MCF 10A (cell line): ENCODE results near the gene SAP25. TPM values are rescaled to one million over a fixed set of nuclear protein-coding genes. Genes with fewer than 3 reads are reported as not detected.

Experiments used
- BruUV-seq: library from RNA; stranded (reverse); fragments of 400-500 nt; replicated peaks from 2 replicates; lab custom pipeline; 2021; lab: Mats Ljungman, UMichigan
- CTCF ChIA-PET: fragments of 300-600 bp; sonication (Branson Sonifier 250); formaldehyde crosslinking; extraction: SDS; loops from one replicate; lab custom pipeline; 2021; ENCODE audit warnings: antibody characterized with exemption, inconsistent platforms; lab: Yijun Ruan, JAX
- POLR2A ChIA-PET: fragments of 300-600, 350-650 bp; sonication (Branson Sonifier 250); formaldehyde crosslinking; extraction: SDS; loops from one replicate; lab custom pipeline; 2020; ENCODE audit warnings: antibody characterized with exemption, inconsistent platforms; lab: Yijun Ruan, JAX
- DNase-seq: peaks from one replicate; pipeline ENCODE4 v3.0.0-alpha.2; 2018; ENCODE audit not compliant: unreplicated experiment
- H3K27ac Mint-ChIP-seq: one replicate; pipeline ENCODE4 v1.8.0; 2022; ENCODE audit warnings: mild to moderate bottlenecking, low read depth, mixed read lengths; ENCODE audit not compliant: unreplicated experiment
- H3K27me3 Mint-ChIP-seq: one replicate; pipeline ENCODE4 v1.8.0; 2022; ENCODE audit warnings: mixed read lengths; ENCODE audit not compliant: insufficient read depth, unreplicated experiment
- H3K36me3 Mint-ChIP-seq: one replicate; pipeline ENCODE4 v1.8.0; 2022; ENCODE audit warnings: mild to moderate bottlenecking, moderate library complexity, mixed read lengths; ENCODE audit not compliant: insufficient read depth, unreplicated experiment
- H3K4me1 Mint-ChIP-seq: one replicate; pipeline ENCODE4 v1.8.0; 2022; ENCODE audit warnings: mixed read lengths; ENCODE audit not compliant: insufficient read depth, unreplicated experiment
- H3K4me3 Mint-ChIP-seq: one replicate; pipeline ENCODE4 v1.8.0; 2022; ENCODE audit warnings: mild to moderate bottlenecking, moderate library complexity, mixed read lengths; ENCODE audit not compliant: unreplicated experiment
- H3K9me3 Mint-ChIP-seq: one replicate; pipeline ENCODE4 v1.8.0; 2022; ENCODE audit warnings: mixed read lengths; ENCODE audit not compliant: unreplicated experiment
- CTCF ChIP-seq: fragments of 200-600 bp; IDR thresholded peaks from one replicate; pipeline ENCODE4 v1.8.0; 2022; ENCODE audit warnings: antibody characterized with exemption, mild to moderate bottlenecking; ENCODE audit not compliant: unreplicated experiment
- intact Hi-C: fragments of 100-400 bp; cut with micrococcal nuclease; formaldehyde crosslinking; loops from 2 replicates; pipeline ENCODE4 v1.14.1; 2022
- total RNA-seq: library from RNA; stranded (reverse); gene quantifications from 2 replicates; pipeline ENCODE4 v1.2.3, GENCODE V29; 2022

The SAP25 gene
- total RNA-seq, 1 experiment from 2014 or later, result 1.2 TPM

GRCh38 chr7:100572281-100572948, 1.3 kb downstream of the SAP25 start:
- no peaks in the 10 kb centered on the region for H3K4me1 Mint-ChIP-seq
- POLR2A ChIA-PET, result interaction anchor here (0.7 to 1.3 kb wide), 2 partner anchors 14 to 30 kb away, joined by 3 to 5 read pairs; partner anchors contain the start of genes FBXO24 and LRCH4
- no TSS peak for BruUV-seq
- no peaks in the 10 kb centered on the region for H3K9me3 Mint-ChIP-seq
- no peak overlapping the region for H3K4me3 Mint-ChIP-seq
- TF ChIP-seq CTCF, result no peak
- intact Hi-C loops, result no loop called here
- H3K27ac Mint-ChIP-seq, result no peak overlapping the region
- no peak for DNase-seq
- CTCF ChIA-PET, result interaction anchor here (0.6 to 2.6 kb wide), 2 partner anchors 8 to 12 kb away, joined by 3 to 14 read pairs; no protein-coding TSS in a partner anchor
- peaks cover 14% of the 10 kb centered on the region for H3K36me3 Mint-ChIP-seq
- no peaks in the 10 kb centered on the region for H3K27me3 Mint-ChIP-seq

GRCh38 chr7:100571829-100572116, 1.9 kb downstream of the SAP25 start:
- CTCF ChIA-PET, result interaction anchor here (0.9 to 2.6 kb wide), 2 partner anchors 12 to 102 kb away, joined by 6 to 14 read pairs; no protein-coding TSS in a partner anchor
- TF ChIP-seq CTCF, result no peak
- Mint-ChIP-seq H3K9me3 (no peaks in the 10 kb centered on the region), H3K27me3 (no peaks in the 10 kb centered on the region), H3K36me3 (peaks cover 14% of the 10 kb centered on the region), H3K4me3 (no peak overlapping the region), H3K27ac (no peak overlapping the region), H3K4me1 (no peaks in the 10 kb centered on the region)
- no TSS peak for BruUV-seq
- no peak for DNase-seq
- intact Hi-C loops, result no loop called here
- POLR2A ChIA-PET, result no interaction called here

- no peak overlapping the region for H3K27ac Mint-ChIP-seq
- H3K36me3 Mint-ChIP-seq, result peaks cover 14% of the 10 kb centered on the region
- ChIA-PET CTCF (interaction anchor here (0.6 to 2.6 kb wide), 3 partner anchors 11 to 102 kb away, joined by 3 to 14 read pairs (median 6); no protein-coding TSS in a partner anchor), POLR2A (no interaction called here)
- intact Hi-C loops, result no loop called here
- H3K27me3 Mint-ChIP-seq, result no peaks in the 10 kb centered on the region
- TF ChIP-seq CTCF, result no peak
- BruUV-seq, result no TSS peak
- no peak for DNase-seq
- no peaks in the 10 kb centered on the region for H3K4me1 Mint-ChIP-seq
- H3K4me3 Mint-ChIP-seq, result no peak overlapping the region
- H3K9me3 Mint-ChIP-seq, result no peaks in the 10 kb centered on the region
These were observed 2.5 kb downstream of the SAP25 start for GRCh38 chr7:100570954-100571828.
